ENCODE data around the gene SLITRK3. TPM values are rescaled to one million over a fixed set of nuclear protein-coding genes. Genes with fewer than 3 reads are reported as not detected.
A peak's percentile ranks its signal among the peaks of the same experiment; 100 is the strongest.

SLITRK3 gene
- total RNA-seq, 8 experiments from 2014 or later: 0.10 to 8.4 (median 3.2) TPM; not detected in 1

- WGBS, 10 experiments: 22 to 100% (median 87%) methylated on average over 3 to 5 of the region's 5 CpGs
- no peak overlapping the region for H3K27ac ChIP-seq
- in situ Hi-C loops (cut with MboI; ENCODE audit: low pct_unique_long_range_greater_than_20kb in 2 of 9, low sequenced_read_pairs in 9 of 9, unreplicated experiment in 9 of 9): no loop called here
- no peaks in the 10 kb centered on the region for H3K4me1 ChIP-seq (replicated peaks in 1 of 2)
- no peak for ATAC-seq (replicated peaks in 6 of 8)
- no peak overlapping the region for H3K4me3 ChIP-seq
Observed at GRCh38 chr3:165202995-165203394, 6.8 kb upstream of the SLITRK3 start.

GRCh38 chr3:165201964-165202363 lies 5.8 kb upstream of the SLITRK3 start:
- H3K4me1 ChIP-seq (replicated peaks in 1 of 2): peaks cover 0 to 3% of the 10 kb centered on the region in 2 donors
- H3K27ac ChIP-seq: no peak overlapping the region
- in situ Hi-C loops (cut with MboI; ENCODE audit: low pct_unique_long_range_greater_than_20kb in 2 of 9, low sequenced_read_pairs in 9 of 9, unreplicated experiment in 9 of 9): no loop called here
- no peak overlapping the region for H3K4me3 ChIP-seq
- ATAC-seq (replicated peaks in 6 of 8): no peak
- 20 to 100% (median 86%) methylated on average over 1 to 2 of the region's 2 CpGs; no CpG with 5 or more reads in 1 of the 10 experiments for WGBS, 10 experiments

- Histone ChIP-seq H3K4me3 (peak overlapping the region; percentile 77 to 80 (median 79)), H3K4me1 (replicated peaks in 1 of 2) (peaks cover 3% of the 10 kb centered on the region in 2 donors), H3K27ac (no peak overlapping the region)
- in situ Hi-C loops (cut with MboI; ENCODE audit: low pct_unique_long_range_greater_than_20kb in 2 of 9, low sequenced_read_pairs in 9 of 9, unreplicated experiment in 9 of 9): no loop called here
- ATAC-seq (replicated peaks in 6 of 8): peak in 3 of 8 experiments; percentile 1 to 8 (median 4)
- WGBS, 10 experiments: 5 to 80% (median 20%) methylated on average over 1 to 3 of the region's 3 CpGs; no CpG with 5 or more reads in 5 of the 10 experiments
Observed at GRCh38 chr3:165197481-165197800, 1.3 kb upstream of the SLITRK3 start.

- peak in 6 of 8 experiments; percentile 20 to 50 (median 41) for ATAC-seq (replicated peaks in 6 of 8)
- in situ Hi-C loops (cut with MboI; ENCODE audit: low pct_unique_long_range_greater_than_20kb in 2 of 9, low sequenced_read_pairs in 9 of 9, unreplicated experiment in 9 of 9): no loop called here
- H3K27ac ChIP-seq: peak overlapping the region; percentile 45 to 64
- 0 to 9% (median 4%) methylated on average over 1 to 7 of the region's 50 CpGs; no CpG with 5 or more reads in 3 of the 10 experiments for WGBS, 10 experiments
- peaks cover 3% of the 10 kb centered on the region in 2 donors for H3K4me1 ChIP-seq (replicated peaks in 1 of 2)
- peak overlapping the region; percentile 77 to 80 (median 79) for H3K4me3 ChIP-seq
Observed at GRCh38 chr3:165196577-165197480, 645 bp upstream of the SLITRK3 start.

GRCh38 chr3:165195241-165195639 lies 944 bp downstream of the SLITRK3 start:
- in situ Hi-C loops (cut with MboI; ENCODE audit: low pct_unique_long_range_greater_than_20kb in 2 of 9, low sequenced_read_pairs in 9 of 9, unreplicated experiment in 9 of 9): no loop called here
- peak in 6 of 8 experiments; percentile 1 to 15 (median 8) for ATAC-seq (replicated peaks in 6 of 8)
- peak overlapping the region; percentile 77 to 80 (median 79) for H3K4me3 ChIP-seq
- peak overlapping the region in 1 of 2 donors; percentile 64 for H3K27ac ChIP-seq
- H3K4me1 ChIP-seq (replicated peaks in 1 of 2): peaks cover 3% of the 10 kb centered on the region in 2 donors
- 0 to 13% (median 3%) methylated on average over 1 to 16 of the region's 18 CpGs; no CpG with 5 or more reads in 2 of the 10 experiments for WGBS, 10 experiments

GRCh38 chr3:165194511-165195240 lies 1.5 kb downstream of the SLITRK3 start:
- in situ Hi-C loops (cut with MboI; ENCODE audit: low pct_unique_long_range_greater_than_20kb in 2 of 9, low sequenced_read_pairs in 9 of 9, unreplicated experiment in 9 of 9): no loop called here
- WGBS, 10 experiments: 0 to 24% (median 7%) methylated on average over 2 to 13 of the region's 22 CpGs; no CpG with 5 or more reads in 2 of the 10 experiments
- ATAC-seq (replicated peaks in 6 of 8): peak in 3 of 8 experiments; percentile 1 to 9 (median 8)
- Histone ChIP-seq H3K4me1 (replicated peaks in 1 of 2) (peaks cover 3% of the 10 kb centered on the region in 2 donors), H3K4me3 (peak overlapping the region; percentile 77 to 80 (median 79)), H3K27ac (peak overlapping the region in 1 of 2 donors; percentile 64)

GRCh38 chr3:165193366-165194254 lies 2.6 kb downstream of the SLITRK3 start:
- 0 to 7% (median 1%) methylated on average over 3 to 16 of the region's 18 CpGs; no CpG with 5 or more reads in 1 of the 10 experiments for WGBS, 10 experiments
- in situ Hi-C loops (cut with MboI; ENCODE audit: low pct_unique_long_range_greater_than_20kb in 2 of 9, low sequenced_read_pairs in 9 of 9, unreplicated experiment in 9 of 9): no loop called here
- Histone ChIP-seq H3K4me1 (replicated peaks in 1 of 2) (peaks cover 3% of the 10 kb centered on the region in 2 donors), H3K4me3 (peak overlapping the region; percentile 77 to 80 (median 79)), H3K27ac (peak overlapping the region; percentile 10 to 42)
- ATAC-seq (replicated peaks in 6 of 8): peak in 1 of 8 experiments; percentile 30

- peak overlapping the region in 1 of 2 donors; percentile 66 for H3K27ac ChIP-seq
- WGBS, 10 experiments: 0 to 15% (median 0%) methylated on average over 2 to 6 of the region's 14 CpGs; no CpG with 5 or more reads in 3 of the 10 experiments
- in situ Hi-C loops (cut with MboI; ENCODE audit: low pct_unique_long_range_greater_than_20kb in 2 of 9, low sequenced_read_pairs in 9 of 9, unreplicated experiment in 9 of 9): no loop called here
- H3K4me1 ChIP-seq (replicated peaks in 1 of 2): peaks cover 3% of the 10 kb centered on the region in 2 donors
- ATAC-seq (replicated peaks in 6 of 8): peak in 5 of 8 experiments; percentile 59 to 64 (median 63)
- peak overlapping the region; percentile 77 to 80 (median 79) for H3K4me3 ChIP-seq
Observed at GRCh38 chr3:165192610-165193192, 3.5 kb downstream of the SLITRK3 start.

GRCh38 chr3:165191491-165191890 lies 4.7 kb downstream of the SLITRK3 start:
- WGBS, 10 experiments: 7 to 83% (median 59%) methylated on average over 2 to 3 of the region's 3 CpGs
- Histone ChIP-seq H3K4me1 (replicated peaks in 1 of 2) (peaks cover 0 to 3% of the 10 kb centered on the region in 2 donors), H3K4me3 (peak overlapping the region in 4 of 5 donors; percentile 79 to 80 (median 79)), H3K27ac (no peak overlapping the region)
- in situ Hi-C loops (cut with MboI; ENCODE audit: low pct_unique_long_range_greater_than_20kb in 2 of 9, low sequenced_read_pairs in 9 of 9, unreplicated experiment in 9 of 9): no loop called here
- ATAC-seq (replicated peaks in 6 of 8): no peak

- ATAC-seq (replicated peaks in 6 of 8): no peak
- no peak overlapping the region for H3K4me3 ChIP-seq
- 0 to 100% (median 87%) methylated on average over 1 to 5 of the region's 12 CpGs; no CpG with 5 or more reads in 6 of the 10 experiments for WGBS, 10 experiments
Observed at GRCh38 chr3:165188452-165188851, 7.7 kb downstream of the SLITRK3 start.

GRCh38 chr3:165185707-165186327 lies 10.4 kb downstream of the SLITRK3 start:
- ATAC-seq (replicated peaks in 6 of 8): peak; percentile 81 to 100 (median 98)
- WGBS, 10 experiments: 0 to 53% (median 22%) methylated on average over 1 to 8 of the region's 8 CpGs; no CpG with 5 or more reads in 2 of the 10 experiments
- in situ Hi-C loops (cut with MboI; ENCODE audit: low pct_unique_long_range_greater_than_20kb in 2 of 9, low sequenced_read_pairs in 9 of 9, unreplicated experiment in 9 of 9): no loop called here
- H3K4me3 ChIP-seq: no peak overlapping the region
- H3K27ac ChIP-seq: no peak overlapping the region
- no peaks in the 10 kb centered on the region for H3K4me1 ChIP-seq (replicated peaks in 1 of 2)

More at GRCh38 chr3:165188452-165188851, 7.7 kb downstream of the SLITRK3 start:
- no peak overlapping the region for H3K27ac ChIP-seq
- peaks cover 0 to under 1% of the 10 kb centered on the region in 2 donors for H3K4me1 ChIP-seq (replicated peaks in 1 of 2)
- in situ Hi-C loops (cut with MboI; ENCODE audit: low pct_unique_long_range_greater_than_20kb in 2 of 9, low sequenced_read_pairs in 9 of 9, unreplicated experiment in 9 of 9): no loop called here
